ENCODE measurements around the gene LCMT1.
A peak's percentile ranks its signal among the peaks of the same experiment; 100 is the strongest.
"Not testable (repeated sequence)": the region's sequence is repeated elsewhere in the genome, so short reads cannot be mapped to it uniquely, and the experiment has no call there.

The LCMT1 gene

DNA sequence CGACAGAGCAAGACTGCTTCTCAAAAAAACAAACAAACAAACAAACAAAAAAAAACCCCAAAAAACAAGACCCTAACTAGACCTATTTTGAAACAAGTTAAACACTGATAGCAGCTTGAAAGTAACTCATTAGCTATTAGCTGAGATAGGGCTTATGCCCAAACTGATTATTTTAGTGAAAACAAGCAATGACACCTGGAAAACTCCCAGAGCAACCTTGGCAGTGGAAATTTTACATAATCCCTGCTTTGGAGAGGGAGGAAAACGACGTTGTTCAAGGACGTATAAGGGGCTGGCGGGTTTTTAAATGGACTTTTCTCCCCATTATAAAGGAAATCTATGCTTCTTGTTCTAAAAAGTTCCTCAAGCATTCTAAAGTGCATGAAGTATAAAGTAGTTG is 59.8 kb downstream of the LCMT1 start:
- H3K4me3 ChIP-seq (replicated peaks in 1 of 2; ENCODE audit: low read depth in 2 of 2, low read length in 2 of 2) = no peak overlapping the region
- no peak for DNase-seq (ENCODE audit: low read depth in 2 of 2)
- no peak for TF ChIP-seq CTCF (IDR thresholded peaks at IDR 0.05; ENCODE audit: low read depth, low read length)

GRCh38 chr16:25172831-25173230 is 61.3 kb downstream of the LCMT1 start:
- no peak overlapping the region for H3K4me3 ChIP-seq (replicated peaks in 1 of 2; ENCODE audit: low read depth in 2 of 2, low read length in 2 of 2)
- DNase-seq (ENCODE audit: low read depth in 2 of 2) = no peak
- TF ChIP-seq CTCF (IDR thresholded peaks at IDR 0.05; ENCODE audit: low read depth, low read length) = no peak

- DNase-seq (ENCODE audit: low read depth in 2 of 2) = no peak
- TF ChIP-seq CTCF (IDR thresholded peaks at IDR 0.05; ENCODE audit: low read depth, low read length) = no peak
- no peak overlapping the region for H3K4me3 ChIP-seq (replicated peaks in 1 of 2; ENCODE audit: low read depth in 2 of 2, low read length in 2 of 2)
Observed at GRCh38 chr16:25174285-25174684, 62.7 kb downstream of the LCMT1 start.

DNA sequence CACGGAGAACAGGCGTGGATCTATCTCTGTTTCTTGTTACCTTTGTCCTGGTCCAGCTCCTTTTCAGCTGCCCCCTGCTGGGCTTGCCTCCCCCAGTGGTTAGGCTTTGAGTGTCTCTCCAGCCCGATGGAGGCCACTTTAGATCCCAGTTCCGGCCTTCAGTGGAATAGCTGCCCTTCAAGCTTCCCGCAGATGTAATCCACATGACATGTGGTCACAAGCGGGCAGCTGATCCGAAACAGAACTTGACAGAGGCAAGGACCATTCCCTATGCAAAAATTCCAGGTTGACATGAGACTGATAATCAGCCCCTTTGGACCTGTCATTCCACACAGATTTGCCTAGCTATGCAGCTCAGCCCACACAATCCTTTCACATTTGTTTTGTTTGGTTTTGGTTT is 64.6 kb downstream of the LCMT1 start:
- peak in 1 of 2 donors; percentile 10 for DNase-seq (ENCODE audit: low read depth in 2 of 2)
- no peak overlapping the region for H3K4me3 ChIP-seq (replicated peaks in 1 of 2; ENCODE audit: low read depth in 2 of 2, low read length in 2 of 2)
- TF ChIP-seq CTCF (IDR thresholded peaks at IDR 0.05; ENCODE audit: low read depth, low read length) = no peak

DNA sequence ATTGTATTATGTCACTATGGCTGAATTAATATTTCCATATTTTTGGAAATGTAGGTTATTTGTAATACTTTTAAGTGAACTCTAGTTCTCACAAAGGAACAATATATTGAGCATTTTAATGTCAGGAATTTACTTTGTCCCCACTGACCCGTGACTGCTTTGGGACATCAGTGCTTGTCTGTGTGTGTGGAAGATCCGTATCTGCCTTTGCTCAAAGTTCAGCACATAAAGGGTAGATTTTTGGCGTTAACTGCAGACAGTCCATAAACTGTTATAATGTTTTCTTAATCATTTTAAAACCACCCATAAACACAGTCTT is 65.9 kb downstream of the LCMT1 start:
- DNase-seq (ENCODE audit: low read depth in 2 of 2) = no peak
- no peak for TF ChIP-seq CTCF (IDR thresholded peaks at IDR 0.05; ENCODE audit: low read depth, low read length)
- no peak overlapping the region for H3K4me3 ChIP-seq (replicated peaks in 1 of 2; ENCODE audit: low read depth in 2 of 2, low read length in 2 of 2)

GRCh38 chr16:25177831-25178688 is 66.5 kb downstream of the LCMT1 start:
- H3K4me3 ChIP-seq (replicated peaks in 1 of 2; ENCODE audit: low read depth in 2 of 2, low read length in 2 of 2) = no peak overlapping the region
- DNase-seq (ENCODE audit: low read depth in 2 of 2) = no peak
- TF ChIP-seq CTCF (IDR thresholded peaks at IDR 0.05; ENCODE audit: low read depth, low read length) = no peak

DNA sequence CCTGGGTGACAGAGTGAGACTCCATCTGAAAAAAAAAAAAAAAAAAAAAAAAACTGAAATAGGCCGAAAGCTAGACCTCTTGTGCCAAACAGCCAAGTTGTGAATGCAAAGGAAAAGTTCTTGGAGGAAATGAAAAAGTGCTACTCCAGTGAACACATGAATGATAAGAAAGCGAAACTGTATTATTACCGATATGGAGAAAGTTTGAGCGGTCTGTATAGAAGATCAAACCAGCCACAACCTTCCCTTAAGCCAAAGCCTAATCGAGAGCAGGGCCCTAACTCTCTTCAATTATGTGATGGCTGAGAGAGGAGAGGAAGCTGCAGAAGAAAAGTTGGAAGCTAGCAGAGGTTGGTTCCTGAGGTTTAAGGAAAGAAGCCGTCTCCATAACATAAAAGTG is 69.7 kb downstream of the LCMT1 start:
- H3K4me3 ChIP-seq (replicated peaks in 1 of 2; ENCODE audit: low read depth in 2 of 2, low read length in 2 of 2); DNase-seq (ENCODE audit: low read depth in 2 of 2): not testable (repeated sequence)
